Activated CD4-positive, alpha-beta T cell treated with anti-CD3 and anti-CD28 coated beads, Interleukin-2, amount 10 ng/mL, durations not matched to agents 7 days and 5 days (primary cell): Measurements from ENCODE around the gene LRRC53. TPM values are rescaled to one million over a fixed set of nuclear protein-coding genes. Genes with fewer than 3 reads are reported as not detected.

Experiments
- CTCF ChIA-PET: fragments of 350-600 bp; sonication (Branson Sonifier 250); formaldehyde crosslinking; loops from one replicate; lab custom pipeline; 2021; ENCODE audit warnings: antibody characterized with exemption; lab: Charles Lee
- POLR2A ChIA-PET: fragments of 350-600 bp; sonication (Branson Sonifier 250); formaldehyde crosslinking; loops from one replicate; lab custom pipeline; 2021; ENCODE audit warnings: antibody characterized with exemption; lab: Charles Lee
- DNase-seq: peaks from one replicate; pipeline ENCODE4 v3.0.0-alpha.2; 2020
- H3K27ac Mint-ChIP-seq: one replicate; pipeline ENCODE4 v1.8.0; 2021; ENCODE audit warnings: mild to moderate bottlenecking, moderate library complexity, mixed read lengths
- H3K27me3 Mint-ChIP-seq: one replicate; pipeline ENCODE4 v1.8.0; 2021; ENCODE audit warnings: mixed read lengths
- H3K36me3 Mint-ChIP-seq: one replicate; pipeline ENCODE4 v1.8.0; 2021; ENCODE audit warnings: low read depth, mixed read lengths
- H3K4me1 Mint-ChIP-seq: one replicate; pipeline ENCODE4 v1.8.0; 2021; ENCODE audit warnings: mixed read lengths
- H3K4me3 Mint-ChIP-seq: one replicate; pipeline ENCODE4 v1.8.0; 2021; ENCODE audit warnings: mild to moderate bottlenecking, moderate library complexity, mixed read lengths
- H3K9me3 Mint-ChIP-seq: one replicate; pipeline ENCODE4 v1.8.0; 2021; ENCODE audit warnings: mixed read lengths
- total RNA-seq, 2 experiments: library from RNA; stranded (reverse); gene quantifications; one replicate each; pipeline ENCODE4 v1.2.3, GENCODE V29; 2021

LRRC53 gene
- total RNA-seq, 2 experiments from 2014 or later, result not detected

GRCh38 chr1:74423471-74423870, 88.9 kb downstream of the LRRC53 start:
- no peak overlapping the region for H3K27ac Mint-ChIP-seq
- no peak overlapping the region for H3K4me3 Mint-ChIP-seq
- H3K27me3 Mint-ChIP-seq, result no peaks in the 10 kb centered on the region
- POLR2A ChIA-PET, result no interaction called here
- DNase-seq, result no peak
- H3K4me1 Mint-ChIP-seq, result no peaks in the 10 kb centered on the region
- H3K36me3 Mint-ChIP-seq, result no peaks in the 10 kb centered on the region
- H3K9me3 Mint-ChIP-seq, result no peaks in the 10 kb centered on the region
- CTCF ChIA-PET, result no interaction called here

- ChIA-PET POLR2A (no interaction called here), CTCF (no interaction called here)
- DNase-seq, result no peak
- H3K4me3 Mint-ChIP-seq, result no peak overlapping the region
- no peaks in the 10 kb centered on the region for H3K4me1 Mint-ChIP-seq
- H3K9me3 Mint-ChIP-seq, result no peaks in the 10 kb centered on the region
- no peaks in the 10 kb centered on the region for H3K36me3 Mint-ChIP-seq
- no peak overlapping the region for H3K27ac Mint-ChIP-seq
- no peaks in the 10 kb centered on the region for H3K27me3 Mint-ChIP-seq
Observed at GRCh38 chr1:74422421-74423292, 89.8 kb downstream of the LRRC53 start.

- Mint-ChIP-seq H3K4me1 (no peaks in the 10 kb centered on the region), H3K27ac (no peak overlapping the region), H3K27me3 (no peaks in the 10 kb centered on the region), H3K9me3 (no peaks in the 10 kb centered on the region), H3K4me3 (no peak overlapping the region), H3K36me3 (no peaks in the 10 kb centered on the region)
- DNase-seq, result no peak
- ChIA-PET CTCF (no interaction called here), POLR2A (interaction anchor here (0.6 kb wide), 1 partner anchor 86 kb away, joined by 3 read pairs; no protein-coding TSS in a partner anchor)
Observed at GRCh38 chr1:74420467-74420866, 91.9 kb downstream of the LRRC53 start.

Other genes with a start within 250 kb of the LRRC53 start
- not detected for gene ERICH3, start 161.2 kb upstream of the LRRC53 start, total RNA-seq
- gene CRYZ, start 220.4 kb upstream of the LRRC53 start, total RNA-seq, result 10 to 100 TPM; 32.1 to 33.8 TPM
- 10 to 100 TPM; 18.5 to 19.0 TPM for gene TYW3, start 220.5 kb upstream of the LRRC53 start, total RNA-seq